Thoracic aorta (tissue), 2 donors: Measurements from ENCODE around the gene TRMT2A. TPM values are rescaled to one million over a fixed set of nuclear protein-coding genes. Genes with fewer than 3 reads are reported as not detected.

Experiments
- ATAC-seq: fragments of 150-250 bp; one replicate; pipeline ENCODE4 v1.8.0; 2017; ENCODE audit warnings: low read depth; ENCODE audit not compliant: insufficient number of reproducible peaks, low FRiP score
- DNase-seq: peaks from one replicate; pipeline ENCODE4 v3.0.0-alpha.2; 2020; ENCODE audit warnings: low spot score
- H3K27ac ChIP-seq, 2 donors: fragments of 200-600 bp; sonication (generic); 1 replicate in 1 of 2; 2 replicates in 1 of 2; pipeline ENCODE4 v1.5.1; 2016; ENCODE audit warnings: mild to moderate bottlenecking in 2 of 2, moderate library complexity in 2 of 2
- H3K27me3 ChIP-seq: fragments of 200-600 bp; sonication (generic); replicated peaks from 2 replicates; pipeline ENCODE4 v1.6.0; 2016; ENCODE audit warnings: mild to moderate bottlenecking; ENCODE audit not compliant: insufficient read depth
- H3K36me3 ChIP-seq: fragments of 200-600 bp; sonication (generic); one replicate; pipeline ENCODE4 v1.5.1; 2016
- H3K4me1 ChIP-seq, 2 donors: fragments of 200-600 bp; sonication (generic); 1 replicate in 1 of 2; 2 replicates in 1 of 2; pipeline versions ENCODE4 v1.5.1 to v1.6.0; 2016; ENCODE audit warnings: low read depth in 2 of 2, mild to moderate bottlenecking in 1 of 2; ENCODE audit not compliant: control insufficient read depth in 1 of 2
- H3K4me3 ChIP-seq: fragments of 200-600 bp; sonication (generic); 2 replicates; pipeline ENCODE4 v1.5.1; 2016; ENCODE audit warnings: mild to moderate bottlenecking
- H3K9me3 ChIP-seq: fragments of 200-600 bp; sonication (generic); 2 replicates; pipeline ENCODE4 v1.5.1; 2016
- total RNA-seq, 2 donors: library from RNA; depleted of rRNA; stranded (reverse); fragments of >200 nt; gene quantifications; one replicate each; pipeline versions ENCODE4 v1.1.0 to v1.2.3, GENCODE V29; 2016
- TF ChIP-seq, protein P1 (sequence below): fragments of 200-600 bp; sonication (generic); IDR thresholded peaks from one replicate; pipeline ENCODE4 v1.5.1; 2019; ENCODE audit warnings: antibody characterized with exemption

Gene TRMT2A
- total RNA-seq, 2 donors from 2014 or later: 61.8 to 94.8 TPM

DNA sequence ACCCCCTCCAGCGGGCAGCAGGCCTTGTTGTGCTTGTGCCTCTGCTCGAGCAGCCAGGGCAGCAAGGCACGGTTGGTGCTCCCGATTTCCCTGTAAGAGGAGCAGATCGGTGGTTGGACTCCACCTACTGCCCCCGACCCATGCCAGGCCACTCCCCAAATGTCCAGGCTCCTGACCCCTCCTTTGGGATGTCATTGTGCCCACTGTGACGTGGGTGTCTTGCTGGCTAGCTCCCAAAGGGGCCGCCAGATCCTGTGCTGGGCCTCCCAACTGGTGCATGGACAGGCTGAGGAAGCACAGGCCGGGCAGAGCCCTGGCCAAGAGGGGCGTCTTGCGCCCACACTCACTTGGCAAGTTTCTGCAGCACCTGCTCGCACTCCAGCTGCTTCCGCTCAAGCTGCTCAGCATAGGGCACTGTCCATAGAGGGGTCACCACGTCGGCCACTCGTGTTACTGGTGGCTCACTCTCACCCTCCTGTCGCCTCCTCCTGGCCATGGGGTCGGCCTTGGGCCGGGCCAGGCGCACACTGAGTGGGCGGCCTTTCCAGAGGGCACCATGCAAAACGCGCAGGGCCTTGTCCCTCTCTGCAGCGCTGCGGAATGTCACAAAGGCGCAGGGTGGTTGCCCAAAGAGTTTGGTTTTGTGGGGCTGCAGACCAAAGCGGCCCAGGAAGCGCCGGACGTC lies 1.2 kb downstream of the TRMT2A start, which contains the start of gene RANBP1:
TSS of gene RANBP1 (plus strand) at position 414 of the 685 bp plus-strand sequence. CDS start at position 495, 81 bp downstream.
- TF ChIP-seq, protein P1, sequence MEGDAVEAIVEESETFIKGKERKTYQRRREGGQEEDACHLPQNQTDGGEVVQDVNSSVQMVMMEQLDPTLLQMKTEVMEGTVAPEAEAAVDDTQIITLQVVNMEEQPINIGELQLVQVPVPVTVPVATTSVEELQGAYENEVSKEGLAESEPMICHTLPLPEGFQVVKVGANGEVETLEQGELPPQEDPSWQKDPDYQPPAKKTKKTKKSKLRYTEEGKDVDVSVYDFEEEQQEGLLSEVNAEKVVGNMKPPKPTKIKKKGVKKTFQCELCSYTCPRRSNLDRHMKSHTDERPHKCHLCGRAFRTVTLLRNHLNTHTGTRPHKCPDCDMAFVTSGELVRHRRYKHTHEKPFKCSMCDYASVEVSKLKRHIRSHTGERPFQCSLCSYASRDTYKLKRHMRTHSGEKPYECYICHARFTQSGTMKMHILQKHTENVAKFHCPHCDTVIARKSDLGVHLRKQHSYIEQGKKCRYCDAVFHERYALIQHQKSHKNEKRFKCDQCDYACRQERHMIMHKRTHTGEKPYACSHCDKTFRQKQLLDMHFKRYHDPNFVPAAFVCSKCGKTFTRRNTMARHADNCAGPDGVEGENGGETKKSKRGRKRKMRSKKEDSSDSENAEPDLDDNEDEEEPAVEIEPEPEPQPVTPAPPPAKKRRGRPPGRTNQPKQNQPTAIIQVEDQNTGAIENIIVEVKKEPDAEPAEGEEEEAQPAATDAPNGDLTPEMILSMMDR: no peak
- H3K9me3 ChIP-seq: no peaks in the 10 kb centered on the region
- DNase-seq: no peak
- H3K4me1 ChIP-seq: peaks cover 13 to 30% of the 10 kb centered on the region in 2 donors
- H3K36me3 ChIP-seq: peaks cover 27% of the 10 kb centered on the region
- peak within 1 kb of the TSS; percentile 72 to 88 for H3K27ac ChIP-seq
- no peak for ATAC-seq
- H3K27me3 ChIP-seq: no peaks in the 10 kb centered on the region
- H3K4me3 ChIP-seq: peak within 1 kb of the TSS; percentile 97

DNA sequence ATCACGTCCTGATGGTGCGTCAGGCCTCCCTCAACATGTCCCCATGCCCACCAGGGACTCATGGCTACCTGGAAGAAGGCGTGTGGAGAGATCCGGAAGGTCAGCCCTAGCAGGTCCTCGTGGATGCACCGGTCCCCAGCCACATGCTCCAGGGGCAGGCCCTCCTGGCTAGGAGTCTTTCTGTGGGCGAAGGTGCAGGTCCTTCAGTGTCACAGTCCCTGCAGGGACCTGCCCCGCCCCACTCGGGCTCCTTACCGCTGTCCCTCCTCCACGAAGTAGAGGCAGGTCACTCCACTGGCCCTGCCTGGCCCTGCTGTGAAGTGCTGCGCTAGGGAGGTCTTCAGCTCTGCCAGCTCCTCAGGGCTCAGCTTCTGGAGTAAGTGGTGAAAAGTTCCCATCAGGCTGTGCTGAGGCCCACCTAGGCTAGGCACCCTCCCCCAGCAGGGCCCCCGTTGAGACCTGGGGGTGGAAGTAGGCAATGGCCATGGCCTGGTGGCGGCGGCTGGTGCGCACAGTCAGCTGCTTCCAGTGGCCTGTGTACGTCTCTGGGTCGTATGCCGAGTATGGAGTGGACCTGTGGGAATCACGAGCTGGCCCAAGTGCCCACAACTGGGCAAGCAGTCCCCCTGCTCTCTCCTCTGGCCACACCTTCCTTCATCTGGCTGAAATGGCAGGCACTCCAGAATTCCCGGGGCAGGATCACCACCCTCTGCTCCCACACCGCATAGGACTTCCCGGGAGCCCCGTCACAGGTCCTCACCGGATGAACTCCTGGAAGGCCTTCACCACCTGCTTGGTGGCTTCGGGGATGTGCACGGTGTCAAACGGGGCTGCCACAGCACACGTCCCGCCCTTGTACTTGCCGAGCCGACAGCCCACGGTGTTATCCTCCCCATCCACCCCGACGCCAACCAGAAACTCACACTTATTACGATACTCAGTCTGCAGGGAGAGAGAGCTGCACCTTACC lies 2.2 kb downstream of the TRMT2A start:
- ATAC-seq (no peak), DNase-seq (no peak)
- Histone ChIP-seq H3K4me3 (no peak overlapping the region), H3K9me3 (no peaks in the 10 kb centered on the region), H3K4me1 (peaks cover 13 to 30% of the 10 kb centered on the region in 2 donors), H3K27ac (no peak overlapping the region), H3K27me3 (no peaks in the 10 kb centered on the region), H3K36me3 (peaks cover 34% of the 10 kb centered on the region)
- TF ChIP-seq, protein P1: no peak

DNA sequence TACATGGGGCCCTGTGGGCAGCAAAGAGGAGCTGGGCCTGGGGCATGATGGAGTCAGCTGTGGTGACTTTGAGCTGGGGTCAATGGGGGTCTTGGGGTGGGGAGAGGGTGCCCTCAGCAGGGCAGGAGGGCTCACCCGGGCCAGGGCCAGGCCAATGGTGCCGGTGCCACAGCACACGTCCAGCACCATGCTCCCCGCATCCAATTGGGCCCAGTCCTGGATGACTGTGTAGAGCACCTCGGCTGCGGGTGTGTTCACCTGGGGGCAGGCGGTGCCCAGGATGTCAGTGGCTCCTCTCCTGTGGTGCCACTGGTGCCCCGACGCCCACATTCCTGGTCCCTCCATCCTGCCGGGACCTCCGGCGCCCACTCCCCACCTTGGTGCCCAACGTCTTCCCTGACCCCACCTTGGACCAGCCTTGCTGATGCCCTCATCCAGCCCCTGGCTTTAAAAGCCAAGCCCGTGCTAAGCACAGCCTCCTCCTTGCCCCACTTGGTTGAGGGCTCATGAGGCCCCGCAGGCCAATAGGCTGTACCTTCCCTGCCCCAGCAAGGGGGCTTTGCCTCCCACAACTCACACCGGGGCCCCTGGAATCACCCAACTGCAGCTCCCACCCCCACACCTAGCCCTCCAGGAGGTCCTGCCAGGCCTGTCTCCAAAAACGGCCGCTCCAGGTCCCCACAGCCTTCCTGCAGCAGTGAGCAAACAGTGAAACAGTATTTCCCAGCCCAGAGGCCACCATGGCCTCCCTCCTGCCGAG lies 3.3 kb downstream of the TRMT2A start:
- H3K36me3 ChIP-seq: peaks cover 43% of the 10 kb centered on the region
- peaks cover 13 to 25% of the 10 kb centered on the region in 2 donors for H3K4me1 ChIP-seq
- H3K4me3 ChIP-seq: no peak overlapping the region
- TF ChIP-seq, protein P1: no peak
- H3K27me3 ChIP-seq: no peaks in the 10 kb centered on the region
- no peaks in the 10 kb centered on the region for H3K9me3 ChIP-seq
- DNase-seq (no peak), ATAC-seq (no peak)
- H3K27ac ChIP-seq: no peak overlapping the region

DNA sequence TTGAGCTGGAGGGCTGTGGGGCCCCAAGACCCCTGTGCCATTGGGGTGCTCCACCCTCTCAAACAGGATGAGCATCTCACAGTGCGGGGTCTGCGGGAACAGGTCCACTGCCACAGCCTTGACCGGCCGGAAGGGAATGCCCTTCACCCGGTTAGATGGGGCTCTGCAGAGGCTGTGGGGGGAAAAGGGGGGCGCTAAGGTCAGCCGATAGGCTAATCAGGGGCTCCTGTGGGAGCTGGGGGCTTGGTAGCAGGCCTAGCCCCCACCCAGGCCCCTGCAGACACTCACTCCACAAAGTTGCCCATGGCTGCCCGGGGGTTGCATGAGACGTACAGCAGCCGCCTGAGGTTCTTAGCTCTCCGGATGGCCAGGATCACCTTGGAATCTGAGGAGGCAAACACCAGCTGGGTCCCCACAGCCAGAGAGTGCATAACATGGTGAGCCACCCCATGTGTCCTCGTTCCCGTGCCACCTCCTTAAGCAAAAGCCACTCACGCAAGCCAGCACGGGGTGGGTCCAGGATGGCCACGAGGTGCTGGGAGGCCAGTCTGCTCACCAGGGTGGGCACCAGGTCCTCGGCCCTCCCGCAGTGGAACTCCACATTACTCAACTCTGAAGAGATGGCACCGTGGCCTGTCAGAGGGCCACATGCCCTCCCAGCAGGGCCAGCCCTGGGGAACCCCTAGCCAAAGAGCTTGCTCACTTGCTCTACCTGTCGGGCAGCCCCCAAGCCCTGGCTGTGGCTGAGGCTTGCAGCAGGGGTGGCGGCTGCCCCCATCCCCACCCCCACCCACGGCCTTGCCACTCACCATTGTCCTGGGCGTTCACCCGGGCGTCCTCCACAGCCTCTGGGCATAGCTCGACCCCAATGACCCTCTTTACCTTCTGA lies 4.2 kb downstream of the TRMT2A start:
- Histone ChIP-seq H3K36me3 (peaks cover 47% of the 10 kb centered on the region), H3K4me1 (peaks cover 9 to 16% of the 10 kb centered on the region in 2 donors), H3K27me3 (no peaks in the 10 kb centered on the region), H3K27ac (no peak overlapping the region), H3K4me3 (no peak overlapping the region), H3K9me3 (no peaks in the 10 kb centered on the region)
- TF ChIP-seq, protein P1: no peak
- no peak for ATAC-seq
- DNase-seq: no peak
